ENCODE data around the gene PTGES.

PTGES gene

DNA sequence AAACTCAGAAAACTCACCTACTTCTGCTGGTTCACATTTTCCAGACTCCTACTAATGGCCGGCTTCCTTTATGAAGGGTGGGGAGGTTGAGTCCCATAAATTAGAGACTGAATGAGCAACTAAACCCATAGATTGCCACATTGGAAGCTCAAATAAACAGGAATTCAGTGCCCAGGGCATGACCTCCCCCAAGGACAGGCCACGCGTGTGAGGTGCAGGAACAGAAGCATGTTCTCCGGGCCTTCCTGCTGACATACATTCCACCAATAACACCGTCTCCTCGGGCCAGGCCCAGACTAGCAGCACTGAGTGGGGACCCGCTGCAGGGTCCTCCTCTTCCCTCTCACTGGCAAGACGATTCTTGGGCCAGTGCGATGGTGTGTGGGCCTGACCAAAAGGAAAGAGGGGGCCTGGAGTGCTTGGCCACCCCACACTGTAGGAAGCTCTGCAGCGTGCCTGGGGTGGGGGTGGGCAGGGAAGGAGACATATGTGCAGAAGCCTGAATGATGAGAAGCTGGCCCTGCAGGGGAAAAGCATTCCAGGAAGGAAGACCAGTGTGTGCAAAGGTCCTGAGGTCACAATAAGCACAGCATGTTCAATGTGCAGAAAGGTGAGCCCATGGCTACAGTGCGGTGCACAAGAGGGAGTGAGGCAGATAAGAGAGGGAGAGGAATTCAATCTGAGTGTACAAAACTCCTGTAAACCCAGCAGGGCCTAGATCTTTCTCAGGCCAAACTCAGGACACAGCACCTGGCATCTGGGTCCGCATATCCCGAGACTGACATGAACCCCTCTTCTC lies 12.0 kb downstream of the PTGES start:
- FAIRE-seq = no peak
- DNase-seq (ENCODE audit: insufficient read length, low spot score) = no peak
- TF ChIP-seq, protein P1, sequence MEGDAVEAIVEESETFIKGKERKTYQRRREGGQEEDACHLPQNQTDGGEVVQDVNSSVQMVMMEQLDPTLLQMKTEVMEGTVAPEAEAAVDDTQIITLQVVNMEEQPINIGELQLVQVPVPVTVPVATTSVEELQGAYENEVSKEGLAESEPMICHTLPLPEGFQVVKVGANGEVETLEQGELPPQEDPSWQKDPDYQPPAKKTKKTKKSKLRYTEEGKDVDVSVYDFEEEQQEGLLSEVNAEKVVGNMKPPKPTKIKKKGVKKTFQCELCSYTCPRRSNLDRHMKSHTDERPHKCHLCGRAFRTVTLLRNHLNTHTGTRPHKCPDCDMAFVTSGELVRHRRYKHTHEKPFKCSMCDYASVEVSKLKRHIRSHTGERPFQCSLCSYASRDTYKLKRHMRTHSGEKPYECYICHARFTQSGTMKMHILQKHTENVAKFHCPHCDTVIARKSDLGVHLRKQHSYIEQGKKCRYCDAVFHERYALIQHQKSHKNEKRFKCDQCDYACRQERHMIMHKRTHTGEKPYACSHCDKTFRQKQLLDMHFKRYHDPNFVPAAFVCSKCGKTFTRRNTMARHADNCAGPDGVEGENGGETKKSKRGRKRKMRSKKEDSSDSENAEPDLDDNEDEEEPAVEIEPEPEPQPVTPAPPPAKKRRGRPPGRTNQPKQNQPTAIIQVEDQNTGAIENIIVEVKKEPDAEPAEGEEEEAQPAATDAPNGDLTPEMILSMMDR (IDR thresholded peaks at IDR 0.05; ENCODE audit: insufficient read depth, missing control alignments) = no peak

DNA sequence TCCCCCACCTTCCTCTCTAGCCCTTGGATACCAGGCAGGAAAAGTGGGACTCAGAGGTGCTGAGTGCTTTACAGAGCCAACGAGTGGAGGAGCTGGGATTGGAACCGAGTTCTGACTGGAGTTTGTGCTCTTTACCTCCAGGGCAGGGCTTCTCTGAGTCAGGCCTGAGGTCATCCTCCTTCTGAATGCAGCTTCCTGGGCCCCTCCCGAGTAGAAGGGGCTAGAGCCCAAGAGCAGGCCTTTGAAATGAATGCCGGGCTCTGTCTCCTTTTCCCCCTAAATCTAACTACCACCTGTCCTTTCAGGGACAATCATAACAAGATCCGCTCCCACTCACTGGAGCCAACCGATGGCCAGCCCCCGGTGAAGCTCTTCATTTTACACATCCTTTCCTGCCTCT lies 12.7 kb downstream of the PTGES start:
- TF ChIP-seq, protein P1 (IDR thresholded peaks at IDR 0.05; ENCODE audit: insufficient read depth, missing control alignments) = no peak
- FAIRE-seq (no peak), DNase-seq (ENCODE audit: insufficient read length, low spot score) (no peak)

DNA sequence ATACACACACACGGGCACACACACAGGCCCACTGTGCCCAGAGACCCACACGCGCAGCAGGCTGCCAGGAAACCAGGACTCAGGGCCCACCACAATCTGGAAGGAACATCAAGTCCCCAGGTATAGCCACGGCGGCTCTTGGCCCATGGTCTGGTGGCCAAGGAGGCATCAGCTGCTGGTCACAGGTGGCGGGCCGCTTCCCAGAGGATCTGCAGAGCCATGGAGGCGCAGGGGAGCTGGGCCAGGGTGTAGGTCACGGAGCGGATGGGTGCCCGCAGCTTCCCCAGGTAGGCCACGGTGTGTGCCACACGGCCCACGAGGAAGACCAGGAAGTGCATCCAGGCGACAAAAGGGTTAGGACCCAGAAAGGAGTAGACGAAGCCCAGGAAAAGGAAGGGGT lies 13.4 kb downstream of the PTGES start:
- TF ChIP-seq, protein P1 (IDR thresholded peaks at IDR 0.05; ENCODE audit: insufficient read depth, missing control alignments) = no peak
- FAIRE-seq = no peak
- DNase-seq (ENCODE audit: insufficient read length, low spot score) = no peak

DNA sequence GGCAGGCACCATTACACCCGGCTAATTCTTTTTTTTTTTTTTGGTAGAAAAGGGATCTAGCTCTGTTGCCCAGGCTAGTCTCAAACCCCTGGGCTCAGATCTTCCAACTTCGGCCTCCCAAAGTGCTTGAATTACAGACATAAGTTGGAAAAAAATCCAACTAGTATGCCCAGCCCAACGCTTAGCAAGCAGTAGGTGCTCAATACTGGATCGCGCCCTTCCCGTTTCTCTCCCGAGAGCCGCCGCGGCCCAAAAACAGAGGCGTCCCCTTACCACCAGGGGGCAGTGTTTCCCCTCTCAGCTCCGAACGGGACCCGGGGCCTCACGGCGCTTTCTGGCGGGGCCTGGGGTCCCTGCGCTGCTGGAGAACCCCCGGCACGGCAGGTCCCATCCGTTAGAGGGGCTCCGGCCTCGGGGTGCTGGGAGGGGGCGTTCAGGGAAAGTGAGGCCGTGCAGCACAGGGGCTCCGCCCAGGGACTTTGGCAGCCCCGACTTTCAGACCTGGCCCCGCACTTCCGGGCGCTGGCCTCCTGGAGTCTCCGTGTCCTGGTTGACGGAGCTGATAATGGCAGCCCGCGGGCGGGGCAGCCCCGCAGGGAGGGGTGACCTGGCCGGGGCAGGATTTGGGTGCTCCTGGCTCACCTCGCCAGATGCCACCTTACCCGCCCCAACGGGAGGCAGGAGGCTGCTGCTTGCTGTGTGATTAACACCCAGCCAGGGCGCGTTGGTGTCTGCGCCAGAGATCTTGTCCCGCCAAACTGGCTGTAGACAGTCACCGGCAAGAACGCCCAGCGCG lies 15.2 kb downstream of the PTGES start:
- DNase-seq (ENCODE audit: insufficient read length, low spot score) (peak; percentile 61), FAIRE-seq (no peak)
- TF ChIP-seq, protein P1 (IDR thresholded peaks at IDR 0.05; ENCODE audit: insufficient read depth, missing control alignments) = peak; percentile 87

GRCh38 chr9:129736334-129736733 lies 16.5 kb downstream of the PTGES start:
- no peak for FAIRE-seq
- DNase-seq (ENCODE audit: insufficient read length, low spot score) = no peak
- TF ChIP-seq, protein P1 (IDR thresholded peaks at IDR 0.05; ENCODE audit: insufficient read depth, missing control alignments) = no peak

DNA sequence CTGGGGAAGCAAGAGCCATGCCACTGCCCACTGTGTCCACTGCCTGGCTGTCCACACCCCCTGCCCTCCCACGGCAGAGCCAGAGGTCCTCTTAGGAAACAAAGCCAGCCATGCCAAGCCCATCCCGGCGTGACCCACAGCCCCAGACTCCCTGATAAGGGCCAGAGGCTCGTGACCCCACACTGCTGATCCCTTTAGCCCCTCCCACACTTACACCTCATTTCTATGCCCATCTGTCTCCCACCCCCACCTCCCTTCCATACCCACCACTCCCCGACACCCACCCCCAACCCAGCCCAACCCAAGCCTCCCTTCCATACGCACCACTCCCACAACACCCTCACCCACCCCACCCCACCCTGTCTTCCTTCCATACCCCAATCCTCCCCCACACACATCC lies 17.3 kb downstream of the PTGES start:
- DNase-seq (ENCODE audit: insufficient read length, low spot score) (no peak), FAIRE-seq (no peak)
- TF ChIP-seq, protein P1 (IDR thresholded peaks at IDR 0.05; ENCODE audit: insufficient read depth, missing control alignments) = no peak

DNA sequence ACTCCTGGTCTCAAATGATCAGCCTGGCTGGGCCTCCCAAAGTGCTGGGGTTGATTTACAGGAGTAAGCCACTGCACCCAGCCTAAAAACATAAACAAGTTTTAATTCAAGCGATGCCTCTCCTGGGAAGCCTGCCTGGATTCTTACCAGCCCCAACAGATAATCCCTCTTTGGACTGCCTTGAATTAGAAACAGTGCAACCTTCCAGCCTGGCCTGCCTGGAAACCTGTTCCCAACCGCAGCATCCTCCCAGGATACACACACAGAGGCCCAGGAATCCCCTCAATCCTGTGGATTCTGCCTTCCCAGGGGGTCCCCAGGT lies 19.2 kb downstream of the PTGES start:
- FAIRE-seq = no peak
- TF ChIP-seq, protein P1 (IDR thresholded peaks at IDR 0.05; ENCODE audit: insufficient read depth, missing control alignments) = no peak
- no peak for DNase-seq (ENCODE audit: insufficient read length, low spot score)
